ENCODE data around the gene TTLL3. TPM values are rescaled to one million over a fixed set of nuclear protein-coding genes. Genes with fewer than 3 reads are reported as not detected.
A peak's percentile ranks its signal among the peaks of the same experiment; 100 is the strongest.

The TTLL3 gene
- total and polyA plus RNA-seq, 2 of the 13 experiments (the other 11 are each of a cell fraction or from before 2014, with no cell fraction given) = 9.5 to 51.2 TPM

GRCh38 chr3:9846231-9846630, 36.2 kb downstream of the TTLL3 start:
- in situ Hi-C loops (cut with HindIII; ENCODE audit: extremely low pct_ligation_motif_present, low pct_unique_long_range_greater_than_20kb) (no loop called here), intact Hi-C loops (cut with micrococcal nuclease; ENCODE audit: unreplicated experiment) (no loop called here)
- 100% methylated on average over 1 of the region's 6 CpGs for WGBS (ENCODE audit: low lambda C conversion rate)
- no peaks in the 10 kb centered on the region for H3K9me3 ChIP-seq (ENCODE audit: low read length)
- no peaks in the 10 kb centered on the region for H4K20me1 ChIP-seq (ENCODE audit: insufficient read depth, low read length)
- TF ChIP-seq ZNF124 (CRISPR knock-in tag; IDR thresholded peaks at IDR 0.05) (no peak), ZNF687 (CRISPR knock-in tag; IDR thresholded peaks at IDR 0.05) (0 out of 2 replicates have a peak, but pooled peaks have one; percentile 9)
- BruUV-seq (replicated peaks) = no TSS peak
- peaks cover 3 to 14% of the 10 kb centered on the region in 2 experiments; a peak in 3 of 5 replicates for H3K36me3 ChIP-seq (replicated peaks in 1 of 2; ENCODE audit: control insufficient read depth in 1 of 2, insufficient read depth in 2 of 2, low read length in 2 of 2)
- H3K27ac ChIP-seq (ENCODE audit: extremely low read length, insufficient read depth, low read length) = no peak overlapping the region
- H3K4me2 ChIP-seq (ENCODE audit: low read depth, low read length) = no peak overlapping the region
- CTCF ChIA-PET (ENCODE audit: low intra/inter-chr PET ratio, low total read pairs) = no interaction called here
- no peak overlapping the region for H2AFZ ChIP-seq (ENCODE audit: low read length)
- no peaks in the 10 kb centered on the region for H3K79me2 ChIP-seq (ENCODE audit: insufficient read depth, low read length)
- POLR2A ChIA-PET = interaction anchor here (1.1 to 1.7 kb wide), 3 partner anchors 18 to 87 kb away, joined by 3 to 4 read pairs (median 3); partner anchors contain the start of gene CRELD1
- ATAC-seq = no peak
- DNase-seq (ENCODE audit: low spot score) = no peak
- no peak for FAIRE-seq
- peaks cover 25% of the 10 kb centered on the region for H3K4me1 ChIP-seq (ENCODE audit: insufficient read depth, low read length)
- no peak overlapping the region for H3K9ac ChIP-seq (ENCODE audit: insufficient read depth, low read depth, low read length)
- H3K4me3 ChIP-seq (replicated peaks in 1 of 3; ENCODE audit: insufficient read depth in 1 of 3, low read depth in 2 of 3, low read length in 3 of 3) = no peak overlapping the region
- H3K27me3 ChIP-seq (ENCODE audit: control insufficient read depth in 1 of 2, insufficient read depth in 2 of 2, low read length in 2 of 2) = no peaks in the 10 kb centered on the region; a peak in 1 of 5 replicates

GRCh38 chr3:9846931-9847488, 36.9 kb downstream of the TTLL3 start:
- Histone ChIP-seq H3K9me3 (ENCODE audit: low read length) (no peaks in the 10 kb centered on the region), H4K20me1 (ENCODE audit: insufficient read depth, low read length) (no peaks in the 10 kb centered on the region), H3K9ac (ENCODE audit: insufficient read depth, low read depth, low read length) (no peak overlapping the region), H3K27ac (ENCODE audit: extremely low read length, insufficient read depth, low read length) (no peak overlapping the region), H3K4me1 (ENCODE audit: insufficient read depth, low read length) (peaks cover 25% of the 10 kb centered on the region), H2AFZ (ENCODE audit: low read length) (no peak overlapping the region), H3K79me2 (ENCODE audit: insufficient read depth, low read length) (no peaks in the 10 kb centered on the region), H3K4me3 (replicated peaks in 1 of 3; ENCODE audit: insufficient read depth in 1 of 3, low read depth in 2 of 3, low read length in 3 of 3) (no peak overlapping the region), H3K36me3 (replicated peaks in 1 of 2; ENCODE audit: control insufficient read depth in 1 of 2, insufficient read depth in 2 of 2, low read length in 2 of 2) (peaks cover 0 to 6% of the 10 kb centered on the region in 2 experiments; a peak in 3 of 5 replicates), H3K27me3 (ENCODE audit: control insufficient read depth in 1 of 2, insufficient read depth in 2 of 2, low read length in 2 of 2) (peaks cover 0 to 5% of the 10 kb centered on the region in 2 experiments; a peak in 1 of 5 replicates), H3K4me2 (ENCODE audit: low read depth, low read length) (no peak overlapping the region)
- ChIA-PET CTCF (ENCODE audit: low intra/inter-chr PET ratio, low total read pairs) (no interaction called here), POLR2A (interaction anchor here (1.5 to 1.7 kb wide), 2 partner anchors 17 to 86 kb away, joined by 3 to 4 read pairs; partner anchors contain the start of gene CRELD1)
- BruUV-seq (replicated peaks) = no TSS peak
- ATAC-seq (no peak), DNase-seq (ENCODE audit: low spot score) (no peak), FAIRE-seq (no peak)
- intact Hi-C loops (cut with micrococcal nuclease; ENCODE audit: unreplicated experiment) (no loop called here), in situ Hi-C loops (cut with HindIII; ENCODE audit: extremely low pct_ligation_motif_present, low pct_unique_long_range_greater_than_20kb) (no loop called here)
- 100% methylated on average over 3 of the region's 6 CpGs for WGBS (ENCODE audit: low lambda C conversion rate)
- TF ChIP-seq ZNF687 (CRISPR knock-in tag; IDR thresholded peaks at IDR 0.05) (0 out of 2 replicates have a peak, but pooled peaks have one; percentile 5), ZNF12 (CRISPR knock-in tag; IDR thresholded peaks at IDR 0.05) (0 out of 2 replicates have a peak, but pooled peaks have one; percentile 13), ZNF264 (CRISPR knock-in tag; IDR thresholded peaks at IDR 0.05) (peak; percentile 93), ZNF446 (CRISPR knock-in tag; IDR thresholded peaks at IDR 0.05) (no peak)
- TF ChIP-seq, protein P1, sequence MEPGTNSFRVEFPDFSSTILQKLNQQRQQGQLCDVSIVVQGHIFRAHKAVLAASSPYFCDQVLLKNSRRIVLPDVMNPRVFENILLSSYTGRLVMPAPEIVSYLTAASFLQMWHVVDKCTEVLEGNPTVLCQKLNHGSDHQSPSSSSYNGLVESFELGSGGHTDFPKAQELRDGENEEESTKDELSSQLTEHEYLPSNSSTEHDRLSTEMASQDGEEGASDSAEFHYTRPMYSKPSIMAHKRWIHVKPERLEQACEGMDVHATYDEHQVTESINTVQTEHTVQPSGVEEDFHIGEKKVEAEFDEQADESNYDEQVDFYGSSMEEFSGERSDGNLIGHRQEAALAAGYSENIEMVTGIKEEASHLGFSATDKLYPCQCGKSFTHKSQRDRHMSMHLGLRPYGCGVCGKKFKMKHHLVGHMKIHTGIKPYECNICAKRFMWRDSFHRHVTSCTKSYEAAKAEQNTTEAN (CRISPR knock-in tag; conservative IDR thresholded peaks at IDR 0.05) = no peak

Measured in HepG2 (cell line).